ENCODE data around the gene NPAS3.

NPAS3 gene

GRCh38 chr14:33799705-33800570, 861.3 kb downstream of the NPAS3 start:
- no peak for DNase-seq
- ATAC-seq, result no peak

- no peak for ATAC-seq
- no peak for DNase-seq
These were observed 862.1 kb downstream of the NPAS3 start for GRCh38 chr14:33800735-33801163.

- ATAC-seq (no peak), DNase-seq (no peak)
These were observed 864.1 kb downstream of the NPAS3 start for GRCh38 chr14:33802737-33803136.

DNA sequence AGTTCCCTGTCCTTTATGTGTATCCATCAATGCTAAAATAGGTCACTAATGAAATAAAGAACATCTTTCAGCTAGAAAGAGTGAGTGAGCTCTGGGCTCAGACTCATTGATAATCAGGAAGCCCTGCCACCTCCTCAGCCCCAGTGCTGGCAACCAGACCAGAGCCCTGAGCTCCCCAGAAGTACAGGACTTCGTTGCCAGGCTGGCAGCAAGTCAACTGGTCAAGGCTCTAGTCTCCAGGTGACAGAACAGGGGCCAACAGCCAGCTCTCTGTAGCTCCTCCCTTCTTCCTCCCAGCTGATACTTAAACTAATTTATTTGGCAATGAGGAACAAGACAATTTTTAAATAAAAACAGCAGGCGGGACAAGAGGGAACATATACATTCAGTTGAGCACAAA, 866.9 kb downstream of the NPAS3 start:
- DNase-seq (no peak), ATAC-seq (no peak)

DNA sequence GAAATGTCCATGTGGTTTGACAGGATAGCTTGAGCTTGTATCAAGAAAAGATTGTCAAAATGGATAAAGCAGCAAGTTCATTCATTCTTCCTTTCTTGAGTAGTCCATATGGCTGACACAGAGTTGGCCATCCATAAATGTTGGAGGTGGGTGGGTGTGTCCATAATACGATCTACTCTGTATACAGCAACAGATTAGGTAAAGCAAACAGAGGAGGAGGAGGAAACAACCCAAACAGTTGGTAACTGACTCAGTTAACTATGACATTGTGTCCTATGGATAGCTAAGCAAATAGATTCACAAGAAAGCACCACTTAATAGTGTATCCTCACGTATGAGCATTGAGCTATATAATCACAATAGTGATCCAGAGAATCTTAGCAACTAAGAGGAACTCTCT, 868.2 kb downstream of the NPAS3 start:
- ATAC-seq (no peak), DNase-seq (no peak)

- DNase-seq, result no peak
- ATAC-seq, result no peak
These were observed 869.5 kb downstream of the NPAS3 start for GRCh38 chr14:33808187-33808586.

- DNase-seq, result no peak
- ATAC-seq, result no peak
These were observed 870.8 kb downstream of the NPAS3 start for GRCh38 chr14:33809396-33809981.

- ATAC-seq, result no peak
These were observed 871.6 kb downstream of the NPAS3 start for GRCh38 chr14:33810308-33810707.

DNA sequence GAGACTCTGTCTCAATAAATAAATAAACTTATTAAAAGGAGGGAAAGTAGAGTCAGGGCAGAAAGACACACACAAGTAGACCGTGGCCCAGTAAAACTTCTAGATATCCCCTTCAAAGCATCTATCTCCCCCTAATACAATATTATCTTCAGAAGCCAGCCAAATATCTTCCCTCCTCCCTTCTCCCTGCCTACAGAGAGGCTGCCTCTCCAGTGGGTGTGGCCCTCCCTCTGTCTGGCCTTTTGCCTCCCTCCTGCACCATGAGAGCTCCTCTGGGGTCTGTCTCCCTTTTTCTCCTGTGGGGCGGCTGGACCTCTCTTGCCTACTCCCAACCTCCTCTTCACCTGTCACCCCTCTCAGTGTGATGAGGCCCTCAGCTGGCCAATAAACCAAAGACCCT, 873.0 kb downstream of the NPAS3 start:
- DNase-seq (no peak), ATAC-seq (no peak)

More at GRCh38 chr14:33810308-33810707, 871.6 kb downstream of the NPAS3 start:
- DNase-seq, result no peak

DNA sequence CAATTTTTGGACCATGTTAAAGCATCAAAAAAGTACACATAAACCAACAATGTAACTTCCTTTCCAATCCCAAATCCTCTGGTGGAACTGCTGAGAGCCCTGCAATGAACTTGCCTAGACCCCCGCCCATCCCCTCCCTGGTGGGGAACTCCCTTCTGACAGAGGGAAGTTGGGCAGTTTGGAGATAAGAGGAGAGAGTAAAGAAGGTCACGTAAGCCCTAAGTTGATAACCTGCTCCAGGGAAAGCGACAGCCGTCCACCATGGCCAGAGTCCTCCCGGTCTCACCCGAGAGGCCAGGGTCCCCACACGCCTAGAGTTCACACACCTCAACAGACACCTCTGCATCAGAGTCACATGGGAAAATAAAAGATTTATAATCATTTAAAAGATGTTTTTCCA, 873.5 kb downstream of the NPAS3 start:
- DNase-seq, result no peak
- no peak for ATAC-seq

DNA sequence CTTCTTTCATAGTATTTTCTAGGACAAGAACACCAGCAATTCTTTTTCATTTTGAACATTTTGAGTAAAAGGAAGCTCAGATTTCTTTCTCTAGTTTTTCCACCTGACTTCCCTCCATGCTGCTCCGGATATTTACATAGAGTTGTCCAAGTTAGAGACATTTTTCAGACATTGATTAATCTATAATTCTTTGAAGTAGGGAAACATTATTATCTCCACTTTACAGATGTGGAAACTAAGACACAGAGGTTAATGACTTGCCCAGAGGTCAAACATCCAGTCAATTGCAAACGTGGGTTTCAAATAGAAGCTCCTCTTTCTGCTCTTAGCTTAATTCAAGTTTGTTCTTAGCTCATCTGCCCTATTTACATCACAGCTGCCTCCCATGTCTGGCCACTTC, 873.9 kb downstream of the NPAS3 start:
- no peak for DNase-seq
- ATAC-seq, result no peak

- no peak for DNase-seq
- no peak for ATAC-seq
These were observed 875.3 kb downstream of the NPAS3 start for GRCh38 chr14:33814010-33814409.

GRCh38 chr14:33833706-33834465, 895.2 kb downstream of the NPAS3 start:
- no peak for ATAC-seq
- DNase-seq, result no peak

DNA sequence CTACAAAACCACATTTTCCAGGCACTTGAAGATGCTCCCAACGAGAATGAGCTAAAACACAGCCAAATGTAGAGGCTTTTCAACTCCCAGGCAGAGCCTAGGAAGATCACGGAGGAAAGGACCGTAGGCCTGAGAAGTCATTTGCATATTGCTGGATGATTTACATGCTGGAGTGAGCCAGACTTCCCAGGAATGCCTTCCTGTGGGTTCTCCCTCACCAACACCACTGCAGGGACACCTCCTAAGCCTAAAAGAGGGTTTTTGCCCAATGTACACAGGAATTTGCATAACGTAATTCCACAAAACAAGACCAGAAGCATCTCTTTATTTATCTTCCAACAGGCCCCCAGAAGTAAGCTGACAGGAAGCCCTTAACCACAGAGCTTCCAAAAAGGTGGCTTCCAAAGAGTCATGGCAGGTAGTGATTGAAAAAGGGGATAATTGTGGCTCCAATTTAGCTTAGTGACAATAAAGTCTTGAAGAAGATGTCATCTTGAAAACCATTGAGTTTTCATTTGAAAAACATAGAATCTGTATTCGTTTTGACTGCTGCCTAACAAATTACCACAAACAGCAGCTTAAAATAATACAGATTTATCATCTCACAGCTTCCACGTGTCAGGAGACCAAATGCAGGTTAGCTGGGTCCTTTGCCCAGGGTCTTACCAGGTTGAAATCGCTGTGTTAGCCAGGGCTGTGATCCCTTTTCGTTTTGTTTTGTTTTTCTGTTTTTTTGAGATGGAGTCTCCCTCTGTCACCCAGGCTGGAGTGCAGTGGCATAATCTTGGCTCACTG, 896.0 kb downstream of the NPAS3 start:
- no peak for ATAC-seq

GRCh38 chr14:33835261-33835655, 896.6 kb downstream of the NPAS3 start:
- ATAC-seq, result no peak
- DNase-seq, result no peak

More for the DNA sequence above, 896.0 kb downstream of the NPAS3 start:
- no peak for DNase-seq

DNA sequence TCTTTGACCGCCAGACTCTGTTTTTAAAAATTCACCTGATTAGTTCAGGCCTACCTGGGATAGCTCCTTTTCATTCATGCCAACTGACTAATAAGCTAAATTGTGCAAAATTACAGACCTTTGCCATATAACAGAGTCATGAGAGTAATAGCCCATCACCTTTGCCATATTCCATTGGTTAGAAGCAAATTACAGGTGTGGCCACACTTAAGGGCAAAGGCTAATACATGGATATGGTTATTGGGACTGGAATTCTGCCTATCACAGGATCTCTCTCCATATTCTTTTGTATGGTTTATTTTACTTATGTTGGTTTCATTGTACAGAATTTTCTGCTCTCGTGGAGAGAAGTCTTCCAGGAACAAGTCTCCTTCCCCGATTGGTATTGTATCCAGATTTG, 897.0 kb downstream of the NPAS3 start:
- ATAC-seq, result no peak

GRCh38 chr14:33836203-33836899, 897.7 kb downstream of the NPAS3 start:
- DNase-seq, result no peak
- no peak for ATAC-seq

More for the DNA sequence above, 897.0 kb downstream of the NPAS3 start:
- DNase-seq, result no peak

DNA sequence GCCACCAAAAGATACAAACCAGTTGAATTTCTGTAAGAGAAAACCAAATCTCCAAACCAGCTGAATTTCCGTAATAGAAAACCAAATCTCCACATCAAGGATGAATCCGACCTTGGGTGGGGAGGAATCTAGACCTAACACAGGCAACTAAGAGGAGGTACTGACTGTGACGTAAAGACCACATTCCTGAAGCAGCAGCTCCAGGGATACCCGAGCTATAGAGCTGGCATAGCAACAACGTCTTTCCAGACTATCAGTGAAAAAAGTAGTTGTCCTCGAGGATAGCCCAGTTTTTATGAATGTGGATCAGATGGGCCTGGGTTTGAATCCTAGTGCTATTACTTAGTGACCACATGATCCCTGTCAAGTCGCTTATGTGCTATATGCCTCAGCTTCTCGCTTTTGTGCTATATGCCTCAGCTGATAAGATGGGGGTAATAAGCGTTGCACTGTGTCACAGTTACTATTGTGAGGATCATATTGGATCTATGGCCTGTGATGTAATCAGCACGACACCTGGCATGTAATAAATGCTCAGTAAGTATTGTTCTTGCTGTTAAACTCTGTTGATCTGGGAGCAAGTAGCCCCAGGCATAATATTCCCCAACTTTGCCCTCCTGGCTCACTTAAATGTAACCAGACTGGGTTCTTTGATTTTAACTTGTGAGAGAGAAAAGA, 898.4 kb downstream of the NPAS3 start:
- ATAC-seq, result no peak

DNA sequence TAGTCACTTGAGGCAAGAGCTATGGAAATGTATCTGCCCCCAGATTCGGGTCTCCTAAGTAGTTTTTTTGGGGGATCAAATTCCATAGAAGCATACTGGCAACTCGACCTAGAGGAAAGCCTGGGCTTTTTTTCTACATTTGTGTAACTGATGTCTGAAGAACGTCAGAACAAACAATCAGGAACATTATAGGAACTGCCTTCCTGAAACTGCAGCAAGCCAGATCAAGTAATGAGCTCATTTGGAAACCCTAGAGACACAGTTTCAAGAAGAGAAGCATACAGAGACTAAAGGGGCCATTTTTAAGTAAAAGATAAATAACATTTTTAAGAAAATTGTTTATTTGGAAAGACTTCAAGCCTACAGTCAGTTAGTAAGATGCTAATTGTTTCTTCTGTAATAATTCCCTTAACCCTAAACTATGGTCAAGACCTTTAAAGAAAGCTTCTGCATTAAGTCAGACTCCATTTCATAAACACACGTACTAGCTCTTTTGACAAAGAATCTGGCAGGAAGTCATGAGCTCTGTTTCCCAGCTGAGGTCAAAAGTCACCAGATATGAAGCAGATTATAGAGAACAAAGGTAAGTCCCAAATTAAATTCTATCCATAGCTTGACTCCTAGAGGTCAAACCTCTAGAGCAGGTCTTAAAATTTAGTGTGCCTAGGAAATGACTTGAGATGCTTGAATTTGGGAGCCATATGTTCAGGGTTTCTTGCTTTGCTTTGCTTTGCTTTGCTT, 899.4 kb downstream of the NPAS3 start:
- ATAC-seq, result no peak

More for the DNA sequence above, 898.4 kb downstream of the NPAS3 start:
- no peak for DNase-seq

More for the DNA sequence above, 899.4 kb downstream of the NPAS3 start:
- DNase-seq, result no peak

Data from stimulated activated naive CD8-positive, alpha-beta T cell treated with anti-CD3 and anti-CD28 coated beads, Interleukin-15, Interleukin-2, amounts not matched to agents 100 U/mL and 50 U/mL, for 24 hours (primary cell).